Stomach (tissue), 4 donors: ENCODE measurements around the gene COL3A1.

ENCODE experiments used
- CTCF ChIP-seq, 7 experiments: fragments of 450-650 bp in 4 of 7; fragments of 200-600 bp in 3 of 7; sonication (generic) in 3 of 7; IDR thresholded peaks; one replicate each; pipeline ENCODE4 v1.5.1; 2016 to 2019; ENCODE audit warnings: antibody characterized with exemption in 7 of 7, control low read depth in 2 of 7, mild to moderate bottlenecking in 1 of 7
- EP300 ChIP-seq: sonication (generic); formaldehyde crosslinking; IDR thresholded peaks from one replicate; pipeline ENCODE4 v1.6.1; 2017; ENCODE audit warnings: antibody characterized with exemption
- POLR2A ChIP-seq, 4 donors: fragments of 450-650 bp; IDR thresholded peaks; one replicate each; pipeline ENCODE4 v1.6.1; 2016; ENCODE audit warnings: antibody characterized with exemption in 4 of 4, control low read depth in 2 of 4, mild to moderate bottlenecking in 1 of 4, moderate library complexity in 1 of 4
- POLR2AphosphoS5 ChIP-seq, 3 donors: sonication (generic); formaldehyde crosslinking; IDR thresholded peaks; one replicate each; pipeline ENCODE4 v1.6.1; 2016; ENCODE audit warnings: antibody characterized with exemption in 3 of 3

DNA sequence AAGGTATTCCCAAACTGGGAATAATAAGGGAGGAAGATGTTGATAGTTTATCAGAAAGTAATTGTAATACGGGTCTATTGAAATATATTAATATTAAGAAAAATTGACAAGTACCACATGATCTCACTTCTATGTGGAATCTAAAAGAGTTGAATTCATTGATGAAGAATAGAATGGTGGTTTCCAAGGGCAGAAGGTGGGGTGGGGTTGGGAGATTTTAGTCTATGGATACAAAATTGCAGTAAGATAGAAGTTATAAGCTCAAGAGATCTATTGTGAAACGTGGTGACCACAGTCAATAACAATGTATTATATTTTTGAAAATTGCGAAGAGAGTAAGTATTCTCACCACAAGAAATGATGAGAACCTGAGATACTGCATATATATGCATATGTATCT lies 38.9 kb downstream of the COL3A1 start:
- TF ChIP-seq CTCF (IDR thresholded peaks at IDR 0.05) (no peak), POLR2AphosphoS5 (IDR thresholded peaks at IDR 0.05) (no peak), POLR2A (IDR thresholded peaks at IDR 0.05) (no peak), EP300 (no peak)
